ENCODE results near the gene ZNF655.
"Not testable (repeated sequence)": the region's sequence is repeated elsewhere in the genome, so short reads cannot be mapped to it uniquely, and the experiment has no call there.

The ZNF655 gene, protein sequence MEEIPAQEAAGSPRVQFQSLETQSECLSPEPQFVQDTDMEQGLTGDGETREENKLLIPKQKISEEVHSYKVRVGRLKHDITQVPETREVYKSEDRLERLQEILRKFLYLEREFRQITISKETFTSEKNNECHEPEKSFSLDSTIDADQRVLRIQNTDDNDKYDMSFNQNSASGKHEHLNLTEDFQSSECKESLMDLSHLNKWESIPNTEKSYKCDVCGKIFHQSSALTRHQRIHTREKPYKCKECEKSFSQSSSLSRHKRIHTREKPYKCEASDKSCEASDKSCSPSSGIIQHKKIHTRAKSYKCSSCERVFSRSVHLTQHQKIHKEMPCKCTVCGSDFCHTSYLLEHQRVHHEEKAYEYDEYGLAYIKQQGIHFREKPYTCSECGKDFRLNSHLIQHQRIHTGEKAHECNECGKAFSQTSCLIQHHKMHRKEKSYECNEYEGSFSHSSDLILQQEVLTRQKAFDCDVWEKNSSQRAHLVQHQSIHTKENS

DNA sequence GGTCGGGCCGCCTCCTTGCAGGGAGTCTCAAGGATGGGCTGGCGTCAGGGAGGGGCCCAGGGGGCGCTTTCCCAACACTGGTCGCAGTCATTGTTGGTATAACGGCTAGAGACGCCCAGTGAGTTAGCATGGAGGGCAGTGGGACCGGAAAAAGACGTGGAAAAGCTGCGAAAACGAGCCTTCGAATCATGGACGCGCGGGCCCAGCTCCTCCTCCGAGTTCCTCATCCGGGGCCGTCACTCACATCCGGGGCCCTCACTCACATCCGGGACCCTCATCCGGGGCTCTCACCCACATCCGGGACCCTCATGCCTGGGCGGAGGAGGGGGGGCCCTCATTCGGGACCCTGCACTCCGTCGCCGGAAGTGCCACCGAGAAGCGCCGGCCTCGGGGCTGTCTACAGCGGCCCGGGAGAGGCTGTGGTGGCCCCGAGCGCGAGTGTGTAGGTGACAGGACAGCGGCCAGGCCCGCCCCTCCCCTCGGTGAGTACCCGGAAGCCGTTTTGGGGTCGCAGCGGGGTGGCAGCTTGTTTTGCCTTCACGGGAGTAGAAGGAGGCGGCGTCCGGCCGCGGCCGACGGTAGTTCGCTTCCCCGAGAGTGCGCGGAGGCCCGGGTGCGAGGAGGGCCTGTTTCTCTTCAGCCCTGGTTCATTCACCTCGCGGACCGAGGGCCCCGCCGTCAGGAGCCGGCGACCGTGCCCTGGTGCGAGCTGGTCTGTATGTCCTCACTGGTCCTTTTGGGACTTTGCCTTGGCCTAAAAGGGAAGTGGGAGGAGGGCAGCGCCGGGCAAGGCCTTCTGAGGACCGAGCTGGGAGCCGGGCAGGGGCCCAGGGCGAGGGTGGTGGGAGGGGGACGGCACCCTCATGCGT lies at the start of gene ZNF655:
Gene ZNF655, plus strand, starts transcription at position 337 of the 869 bp plus-strand sequence. CDS start 1,918 bp downstream, outside the sequence.
- peak; percentile 89 for DNase-seq

DNA sequence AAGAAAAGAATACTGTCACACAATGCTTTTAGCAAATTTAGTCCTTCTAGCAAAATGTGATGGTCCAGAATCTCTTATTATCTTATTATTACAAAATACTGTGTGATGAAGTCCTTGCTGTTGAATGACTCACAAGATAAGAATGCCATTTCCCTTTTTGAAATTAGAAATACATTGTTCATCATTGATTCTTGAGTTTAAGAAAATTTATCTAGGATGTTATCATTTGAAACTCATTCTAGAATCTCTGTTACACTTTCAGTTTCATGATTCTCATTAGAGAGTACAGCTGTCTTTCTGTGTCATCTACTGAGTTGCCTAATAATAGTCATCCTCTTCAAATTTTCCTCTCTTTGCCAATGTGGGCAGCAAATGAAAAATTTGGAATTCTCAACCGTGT lies 44.4 kb upstream of the ZNF655 start:
- no peak for DNase-seq

DNA sequence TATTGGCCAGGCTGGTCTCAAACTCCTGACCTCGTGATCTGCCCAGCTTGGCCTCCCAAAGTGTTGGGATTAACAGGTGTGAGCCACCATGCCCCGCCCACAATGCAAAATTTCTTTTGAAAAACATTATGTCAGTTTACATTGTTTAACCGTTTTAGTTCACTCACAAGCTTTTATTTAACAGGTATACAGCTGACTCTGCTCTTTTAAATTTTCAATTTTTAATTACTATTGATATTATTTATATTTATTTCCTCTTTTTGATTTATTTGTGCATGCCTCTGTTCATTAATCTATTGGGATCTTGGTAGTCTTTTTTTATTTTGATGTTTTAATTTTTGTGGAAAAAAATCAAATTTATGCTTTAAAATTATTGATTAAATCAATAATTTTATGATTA lies 37.0 kb upstream of the ZNF655 start:
- no peak for DNase-seq

DNA sequence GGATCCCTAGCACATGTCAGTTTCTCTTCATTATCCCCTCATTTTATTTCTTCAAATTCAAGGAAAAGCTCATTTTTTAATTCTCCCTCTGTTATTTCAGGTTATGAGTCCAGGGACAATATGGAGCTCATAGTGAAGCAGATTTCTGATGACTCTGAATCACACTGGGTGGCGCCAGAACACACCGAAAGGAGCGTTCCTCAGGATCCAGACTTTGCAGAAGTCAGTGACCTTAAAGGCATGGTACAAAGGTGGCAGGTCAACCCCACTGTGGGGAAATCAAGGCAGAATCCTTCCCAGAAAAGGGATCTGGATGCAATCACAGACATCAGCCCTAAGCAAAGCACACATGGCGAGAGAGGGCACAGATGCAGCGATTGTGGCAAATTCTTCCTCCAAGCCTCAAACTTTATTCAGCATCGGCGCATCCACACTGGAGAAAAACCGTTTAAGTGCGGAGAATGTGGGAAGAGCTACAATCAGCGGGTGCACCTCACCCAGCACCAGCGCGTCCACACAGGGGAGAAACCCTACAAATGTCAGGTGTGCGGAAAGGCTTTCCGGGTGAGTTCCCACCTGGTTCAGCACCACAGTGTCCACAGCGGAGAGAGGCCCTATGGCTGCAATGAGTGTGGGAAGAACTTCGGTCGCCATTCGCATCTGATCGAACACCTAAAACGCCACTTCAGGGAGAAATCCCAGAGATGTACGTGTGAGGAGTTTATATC lies 32.6 kb upstream of the ZNF655 start:
- DNase-seq: no peak

DNA sequence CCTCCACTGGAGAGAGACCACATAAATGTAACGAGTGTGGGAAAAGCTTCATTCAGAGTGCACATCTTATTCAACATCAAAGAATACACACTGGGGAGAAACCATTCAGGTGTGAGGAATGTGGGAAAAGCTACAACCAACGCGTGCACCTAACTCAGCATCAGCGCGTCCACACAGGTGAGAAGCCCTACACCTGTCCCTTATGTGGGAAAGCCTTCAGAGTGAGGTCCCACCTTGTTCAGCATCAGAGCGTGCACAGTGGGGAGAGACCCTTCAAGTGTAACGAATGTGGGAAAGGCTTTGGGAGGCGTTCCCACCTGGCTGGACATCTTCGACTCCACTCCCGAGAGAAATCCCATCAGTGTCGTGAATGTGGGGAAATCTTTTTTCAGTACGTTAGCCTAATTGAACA lies 27.1 kb upstream of the ZNF655 start:
- no peak for DNase-seq

DNA sequence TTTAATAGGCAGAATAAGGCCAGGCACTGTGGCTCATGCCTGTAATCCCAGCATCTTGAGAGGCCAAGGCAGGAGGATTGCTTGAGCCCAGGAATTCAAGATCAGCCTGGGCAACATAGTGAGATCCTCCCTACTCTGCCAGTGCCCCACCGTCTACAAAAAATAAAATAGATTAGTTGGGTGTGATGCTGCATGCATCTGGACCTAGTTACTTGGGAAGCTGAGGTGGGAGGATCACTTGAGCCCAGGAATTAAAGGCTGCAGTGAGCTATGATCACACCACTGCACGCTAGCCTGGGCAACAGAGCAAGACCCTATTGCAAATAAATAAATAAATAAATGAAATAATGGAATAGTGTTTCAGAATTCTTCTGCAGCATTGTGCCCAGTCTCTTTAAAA lies 22.8 kb upstream of the ZNF655 start:
- no peak for DNase-seq

DNA sequence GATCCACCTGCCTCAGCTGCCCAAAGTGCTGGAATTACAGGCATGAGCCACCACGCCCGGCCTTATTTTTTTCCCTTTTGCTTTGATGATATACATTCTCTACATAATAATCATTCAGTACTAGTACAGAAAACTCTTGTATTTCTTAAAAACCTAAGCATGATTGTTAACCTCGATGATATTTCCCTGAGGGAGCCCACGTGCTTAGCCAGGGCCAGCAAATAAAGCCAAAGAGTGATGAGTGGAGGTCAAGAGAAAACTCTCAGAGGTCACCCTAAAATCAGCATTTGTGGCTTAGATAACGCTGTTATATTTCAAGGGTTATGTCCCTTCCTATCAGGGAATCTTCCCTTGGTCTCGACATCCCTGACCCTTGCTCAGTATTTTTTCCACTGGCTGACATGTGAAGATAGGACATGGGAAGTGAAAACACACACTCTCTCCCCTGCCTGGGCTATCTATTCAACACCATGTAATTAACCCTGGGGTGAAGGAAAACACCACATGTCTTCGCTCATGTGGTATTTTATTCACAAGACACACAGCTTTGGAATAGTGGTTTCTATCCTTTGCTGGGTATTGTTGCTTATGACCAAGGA lies 19.1 kb upstream of the ZNF655 start:
- no peak for DNase-seq

DNA sequence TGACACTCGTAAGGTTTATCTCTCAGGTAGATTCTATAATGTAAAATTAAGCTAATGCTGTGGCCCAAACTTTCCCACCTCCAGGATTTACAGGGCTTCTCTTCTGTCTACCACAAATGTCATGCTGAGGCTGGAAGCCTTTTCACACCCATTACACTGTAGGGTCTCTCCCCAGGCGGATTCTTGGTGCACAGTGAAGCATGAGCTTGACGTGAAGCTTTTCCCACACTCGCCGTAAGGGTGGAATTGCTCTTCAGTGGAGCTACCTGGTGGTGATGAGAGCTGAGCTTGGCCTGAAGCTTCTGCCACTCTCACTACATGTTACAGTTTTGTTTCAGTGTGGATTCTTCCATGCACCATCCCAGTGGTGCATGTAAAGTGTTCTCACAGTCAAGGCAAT lies 17.9 kb upstream of the ZNF655 start:
- no peak for DNase-seq

DNA sequence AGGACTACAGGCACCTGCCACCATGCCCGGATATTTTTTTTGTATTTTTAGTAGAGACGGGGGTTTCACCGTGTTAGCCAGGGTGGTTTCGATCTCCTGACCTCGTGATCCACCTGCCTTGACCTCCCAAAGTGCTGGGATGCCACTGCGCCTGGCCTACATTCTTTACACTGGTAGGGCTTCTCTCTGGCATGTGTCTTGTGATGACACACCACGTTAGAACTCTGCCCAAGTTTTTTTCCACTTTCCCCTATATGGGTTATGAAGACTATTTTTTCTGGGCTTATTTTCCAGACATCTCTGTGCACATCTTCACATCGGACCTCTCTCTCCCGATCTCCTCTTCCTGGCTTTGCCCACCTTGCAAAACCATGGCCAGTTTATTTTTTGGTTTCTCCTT lies 17.2 kb upstream of the ZNF655 start:
- no peak for DNase-seq

DNA sequence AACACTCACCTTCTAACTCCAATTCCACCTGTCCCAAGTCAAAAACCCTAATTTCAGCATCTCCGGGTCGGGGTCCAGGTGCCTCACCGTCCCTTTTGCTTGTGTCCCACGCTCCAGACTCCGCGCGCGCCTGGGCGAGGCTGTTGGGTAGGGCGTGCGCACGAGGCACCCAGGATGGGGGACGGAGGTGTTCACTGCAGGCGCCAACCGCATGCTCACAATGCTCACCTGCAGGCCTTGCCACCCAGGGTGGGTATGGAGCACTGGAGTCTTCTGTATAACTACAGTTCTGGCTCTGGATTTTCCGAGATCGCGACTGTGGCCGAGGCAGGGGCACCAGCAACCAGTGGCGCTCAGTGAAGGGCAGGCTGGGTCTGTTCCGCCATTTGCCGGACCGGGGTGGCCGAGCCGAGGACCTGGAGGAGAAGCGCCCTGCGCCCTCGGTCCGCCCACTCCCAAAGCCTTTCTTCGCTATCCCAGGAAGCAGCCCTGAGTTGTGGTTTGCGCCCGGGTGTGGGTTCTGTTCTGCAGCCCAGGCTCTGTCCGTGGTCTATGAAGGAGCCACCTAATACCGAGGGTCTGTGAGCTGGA lies 15.3 kb upstream of the ZNF655 start:
- no peak for DNase-seq

DNA sequence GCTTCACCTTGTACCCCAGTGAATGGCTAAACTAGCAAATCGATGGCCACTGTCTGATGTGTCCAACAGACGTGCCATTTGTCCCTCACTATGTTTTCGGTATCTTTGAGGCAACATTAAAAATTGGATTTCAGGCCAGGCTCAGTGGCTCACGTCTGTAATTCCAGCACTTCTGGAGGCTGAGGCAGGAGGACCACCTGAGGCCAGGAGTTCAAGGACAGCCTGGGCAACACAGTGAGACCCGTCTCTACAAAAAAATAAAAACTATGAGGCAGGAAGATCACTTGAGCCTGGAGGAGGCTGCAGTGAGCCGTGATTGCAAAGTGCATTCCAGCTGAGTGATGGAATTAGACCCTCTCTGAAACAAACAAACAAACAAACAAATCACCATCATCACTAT lies 14.5 kb upstream of the ZNF655 start:
- no peak for DNase-seq

DNA sequence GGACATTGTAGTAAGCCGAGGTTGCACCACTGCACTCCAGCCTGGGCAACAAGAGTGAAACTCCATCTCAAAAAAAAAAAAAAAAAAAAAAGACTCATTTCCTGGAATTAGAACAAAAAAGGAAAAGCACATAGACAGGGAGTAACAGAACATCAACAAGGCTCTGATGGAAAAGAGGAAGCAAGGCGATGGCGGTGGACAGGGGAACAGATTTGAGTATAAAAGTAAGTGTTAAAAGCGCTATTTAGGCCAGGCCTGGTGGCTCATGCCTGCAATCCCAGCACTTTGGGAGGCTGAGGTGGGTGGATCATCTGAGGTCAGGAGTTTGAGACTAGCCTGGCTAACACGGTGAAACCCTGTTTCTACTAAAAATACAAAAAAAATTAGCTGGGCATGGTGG lies 13.1 kb upstream of the ZNF655 start:
- not testable (repeated sequence) for DNase-seq

DNA sequence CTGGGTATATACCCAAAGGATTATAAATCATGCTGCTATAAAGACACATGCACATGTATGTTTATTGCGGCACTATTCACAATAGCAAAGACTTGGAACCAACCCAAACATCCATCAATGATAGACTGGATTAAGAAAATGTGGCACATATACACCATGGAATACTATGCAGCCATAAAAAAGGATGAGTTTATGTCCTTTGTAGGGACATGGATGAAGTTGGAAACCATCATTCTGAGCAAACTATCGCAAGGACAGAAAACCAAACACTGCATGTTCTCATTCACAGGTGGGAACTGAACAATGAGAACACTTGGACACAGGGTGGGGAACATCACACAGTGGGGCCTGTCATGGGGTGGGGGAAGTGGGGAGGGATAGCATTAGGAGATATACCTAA lies 8.9 kb upstream of the ZNF655 start:
- DNase-seq: not testable (repeated sequence)

DNA sequence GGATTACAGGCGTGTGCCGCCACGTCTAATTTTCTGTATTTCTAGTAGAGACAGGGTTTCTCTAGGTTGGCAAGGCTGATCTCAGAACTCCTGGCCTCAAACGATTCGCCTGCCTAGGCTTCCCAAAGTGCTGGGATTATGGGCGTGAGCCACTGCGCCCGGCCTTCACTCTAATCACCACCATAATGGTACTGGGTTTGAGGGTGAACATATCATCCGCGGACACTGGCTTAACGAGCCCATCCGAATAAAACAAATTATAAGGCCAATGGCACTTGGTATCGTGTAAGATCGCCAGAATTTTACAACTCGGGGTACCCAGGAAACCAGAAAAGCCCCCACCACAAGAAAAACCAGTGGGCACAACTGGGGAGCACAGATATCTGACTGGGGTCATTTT lies 7.1 kb upstream of the ZNF655 start:
- no peak for DNase-seq

DNA sequence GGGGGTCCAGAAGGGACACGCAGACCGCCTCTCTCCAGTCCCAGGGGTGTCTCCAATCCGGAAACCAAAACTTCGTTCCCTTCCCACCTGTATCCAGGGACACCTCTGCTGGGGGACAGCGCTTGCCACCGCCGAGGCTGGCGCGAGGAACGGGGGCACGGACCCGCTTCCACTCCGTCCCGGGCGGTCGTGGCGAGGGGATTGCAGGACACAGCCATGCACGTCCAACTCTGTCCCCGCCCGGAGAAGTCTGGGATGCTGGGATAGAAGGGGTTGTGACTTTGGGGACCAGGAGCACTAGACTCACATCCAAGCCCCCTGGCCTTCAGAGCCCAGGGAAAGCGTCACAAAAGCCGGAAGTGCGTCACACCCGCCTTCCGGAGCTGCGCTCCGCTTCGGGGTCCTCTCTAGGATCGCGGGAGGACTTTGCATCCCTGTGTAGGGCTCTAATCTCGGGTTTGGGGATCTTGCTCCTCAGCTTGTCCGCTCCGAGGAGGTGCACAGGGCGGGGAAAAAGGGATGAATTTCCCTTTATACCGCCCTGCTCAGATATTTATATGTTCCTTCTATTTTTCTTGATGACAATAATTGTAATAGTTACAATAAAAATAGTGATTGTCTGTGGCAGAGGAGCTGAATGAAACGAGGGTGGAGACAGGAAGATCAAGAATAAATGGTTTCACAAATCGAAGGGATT lies 6.5 kb upstream of the ZNF655 start, which contains the start of gene FAM200A:
Gene FAM200A, minus strand, starts transcription at position 348 of the 697 bp plus-strand sequence. CDS start 3,707 bp downstream, outside the sequence.
- DNase-seq: peak; percentile 88

DNA sequence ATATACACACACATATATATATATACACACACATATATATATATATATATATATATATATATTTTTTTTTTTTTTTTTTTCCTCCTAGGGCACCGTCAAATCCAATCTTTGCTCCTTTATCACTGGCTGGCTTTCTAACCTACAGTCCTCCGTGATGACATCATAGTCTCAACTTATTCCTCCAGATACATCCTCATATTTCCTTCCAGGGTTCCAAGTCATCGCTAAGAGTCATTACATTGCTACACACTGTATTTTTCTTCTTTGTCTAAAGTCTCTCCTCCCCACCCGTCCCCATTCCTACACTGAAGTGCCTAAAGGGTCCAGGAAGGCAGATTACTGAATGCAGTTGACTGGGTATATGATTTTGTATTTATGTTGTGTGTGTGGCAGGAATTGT lies 5.4 kb upstream of the ZNF655 start:
- no peak for DNase-seq

DNA sequence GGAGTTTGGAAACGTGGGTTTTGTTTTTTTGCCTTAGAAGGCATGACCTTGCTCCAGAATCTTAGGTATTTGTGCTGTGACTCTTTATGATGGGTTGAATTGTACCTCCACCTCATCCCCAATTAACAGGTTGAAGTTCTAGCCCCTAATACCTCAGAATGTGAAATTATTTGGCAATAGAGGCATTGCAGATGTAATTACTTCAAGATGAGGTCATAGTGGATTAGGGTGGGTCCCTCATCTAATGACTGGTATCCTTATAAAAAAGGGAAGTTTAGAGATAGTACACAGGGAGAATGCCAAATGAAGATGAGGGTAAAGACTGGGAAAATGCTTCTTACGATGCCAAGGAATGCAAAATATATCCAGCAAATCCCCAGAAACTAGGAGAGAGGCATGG lies 3.5 kb upstream of the ZNF655 start:
- DNase-seq: no peak

DNA sequence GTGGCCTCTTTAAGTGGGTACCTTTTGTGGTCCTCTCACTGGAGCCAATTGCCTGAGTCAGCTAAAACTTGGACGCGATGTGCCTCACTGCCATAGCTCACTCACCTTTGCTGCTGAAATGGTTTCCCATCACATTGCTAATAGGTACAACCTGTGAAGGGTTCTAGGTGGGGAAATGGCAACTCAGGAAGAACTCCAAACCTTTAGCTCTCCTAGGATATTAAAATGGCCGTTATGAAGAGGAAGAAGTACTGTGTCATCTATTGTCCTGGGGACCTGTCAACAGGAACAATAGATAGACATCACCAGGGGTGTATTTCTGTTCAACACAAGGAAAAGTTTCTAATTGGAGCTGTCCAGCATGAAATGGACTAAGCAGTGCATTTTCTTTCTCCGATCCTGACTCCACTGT lies 1.2 kb upstream of the ZNF655 start:
- no peak for DNase-seq

DNA sequence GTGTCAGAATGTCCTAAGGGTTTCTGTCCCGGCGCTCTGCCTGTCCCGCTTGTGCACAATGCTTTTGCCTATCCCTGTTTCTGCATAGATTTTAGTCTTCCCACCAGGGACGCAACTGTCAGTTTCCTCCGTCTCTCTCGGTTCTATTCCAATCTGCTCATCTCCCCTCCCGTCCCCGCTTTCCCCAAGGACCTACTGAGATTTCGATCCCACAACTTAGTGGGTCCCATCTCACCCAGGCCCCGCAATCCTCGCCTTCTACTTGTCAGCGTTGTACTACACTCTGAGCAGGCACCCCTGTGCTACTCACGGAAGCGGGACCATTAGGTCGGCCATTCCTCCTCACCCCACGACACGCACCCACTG lies 519 bp upstream of the ZNF655 start:
- DNase-seq: no peak

DNA sequence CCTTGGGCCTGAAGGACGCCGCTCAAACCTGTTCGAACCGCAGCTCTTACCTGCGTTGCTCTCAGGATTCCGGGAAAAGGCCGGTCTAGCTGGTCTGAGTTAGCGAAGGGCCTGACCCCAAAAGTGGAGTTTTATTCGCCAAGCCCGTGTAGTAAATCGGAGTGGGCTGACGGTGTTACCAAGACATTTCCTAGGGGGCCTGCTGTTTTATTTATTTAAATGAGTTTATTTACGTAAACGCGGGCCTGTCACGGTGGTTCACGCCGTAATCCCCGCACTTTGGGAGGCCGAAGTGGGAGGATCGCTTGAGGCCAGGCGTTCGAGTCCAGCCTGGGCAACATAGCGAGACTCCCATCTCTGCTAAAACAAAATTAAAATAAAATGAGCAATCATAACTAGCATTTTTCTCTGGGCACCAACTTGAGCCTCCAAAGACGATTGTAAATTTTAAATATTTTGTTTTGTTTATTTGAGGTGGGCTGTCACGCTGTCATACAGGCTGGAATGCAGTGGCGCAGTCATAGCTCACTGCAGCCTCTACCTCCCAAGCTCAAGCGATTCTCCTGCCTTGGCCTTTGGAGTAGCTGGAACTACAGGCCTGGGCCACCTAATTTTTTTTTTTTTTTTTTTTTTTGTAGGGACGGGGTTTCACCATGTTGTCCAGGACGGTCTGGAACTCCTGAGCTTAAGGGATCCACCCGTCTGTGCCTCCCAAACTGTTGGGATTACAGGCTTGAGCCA lies 903 bp downstream of the ZNF655 start:
- peak; percentile 24 for DNase-seq
